ENCODE data around the gene DTNA.
"Not testable (repeated sequence)": the region's sequence is repeated elsewhere in the genome, so short reads cannot be mapped to it uniquely, and the experiment has no call there.

Gene DTNA

DNA sequence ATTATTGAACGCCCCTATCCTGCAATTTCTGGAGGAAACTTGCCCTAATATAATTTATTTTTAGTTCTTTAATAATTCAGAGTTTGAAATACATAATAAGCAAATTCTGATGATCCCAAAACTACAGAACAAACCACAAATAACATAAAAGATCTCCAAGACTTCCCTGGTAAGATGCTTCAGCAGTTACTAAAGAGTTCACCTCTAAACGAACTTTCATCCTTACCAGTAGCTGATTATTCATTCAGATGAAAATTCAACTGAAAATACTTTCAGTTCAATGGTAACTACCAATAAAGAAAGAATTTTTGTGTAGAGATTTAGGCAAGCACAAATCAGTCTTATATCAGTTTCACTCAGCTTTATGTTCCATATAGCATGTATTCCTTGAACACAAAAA lies 201.0 kb downstream of the DTNA start:
- DNase-seq, result no peak

DNA sequence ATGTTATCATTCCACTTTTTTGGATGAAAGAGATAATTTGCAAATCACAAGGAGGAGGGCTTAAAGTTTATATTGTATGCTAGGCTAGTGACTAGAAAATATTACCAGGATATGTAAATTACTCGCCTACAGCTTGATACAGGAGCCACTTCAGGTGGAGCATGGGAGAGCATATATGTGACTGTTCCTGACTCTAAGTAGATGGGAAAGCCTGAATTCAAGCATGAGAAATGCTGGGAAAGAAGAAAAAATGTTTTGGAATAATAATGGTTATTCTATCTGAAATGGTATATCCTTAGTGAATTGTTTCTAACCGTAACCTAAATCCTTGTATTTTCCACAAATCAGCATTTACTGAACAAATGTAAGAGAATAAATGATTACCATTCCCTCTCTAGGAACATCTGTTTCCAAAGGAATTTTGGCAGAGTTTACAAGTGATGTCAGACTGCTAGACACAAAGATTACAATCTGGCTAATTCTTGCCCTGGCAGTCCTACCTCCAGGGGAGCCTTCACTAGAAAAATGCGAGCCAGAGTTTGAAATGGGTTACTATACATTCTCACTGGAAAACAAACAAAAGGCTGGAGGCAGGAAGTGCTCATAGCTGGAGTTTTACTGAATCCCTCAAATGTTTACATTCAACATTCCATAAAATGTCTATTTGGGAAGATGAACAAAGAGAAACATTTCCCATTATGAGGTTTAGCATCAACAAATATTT lies 201.7 kb downstream of the DTNA start:
- no peak for DNase-seq

DNA sequence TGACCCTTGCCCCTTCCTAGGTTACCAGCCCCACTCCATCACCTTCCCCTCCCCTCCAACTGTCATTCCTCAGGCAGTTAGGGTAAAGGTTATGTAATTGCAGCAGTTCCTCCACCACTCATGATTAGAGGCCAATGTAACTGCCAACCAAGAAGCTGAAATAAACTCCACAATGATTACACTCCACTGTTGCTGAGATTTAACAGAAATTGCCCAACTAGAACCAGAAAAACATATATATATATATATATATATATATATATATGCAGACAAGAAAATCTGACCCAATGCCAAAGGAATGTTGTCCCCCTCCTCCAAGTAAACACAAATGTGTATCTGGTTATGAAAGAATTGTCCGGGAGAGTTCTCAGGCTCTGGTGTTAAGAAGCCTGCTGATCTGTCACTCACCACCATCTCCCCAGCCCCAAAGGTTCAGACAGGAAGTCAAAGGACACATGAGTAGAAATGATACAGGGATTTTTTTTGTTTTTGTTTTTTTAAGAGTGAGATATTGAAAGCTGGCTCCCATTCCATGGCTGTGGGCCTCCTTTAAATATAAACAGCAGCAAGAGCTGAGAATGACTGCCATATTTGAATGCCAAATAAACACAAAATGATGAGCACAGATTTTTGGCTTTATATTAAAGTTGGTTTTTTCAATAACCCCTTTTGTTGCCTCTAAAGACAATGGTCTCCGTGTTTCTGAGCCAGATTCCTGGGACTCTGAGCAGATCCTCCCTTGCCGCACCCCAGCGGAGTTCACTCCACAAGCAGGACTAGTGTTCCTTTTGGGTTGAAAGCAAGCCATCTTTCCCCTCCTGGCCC lies 204.0 kb downstream of the DTNA start:
- DNase-seq, result no peak

- DNase-seq, result no peak
Observed at GRCh38 chr18:34915046-34915445, 204.9 kb downstream of the DTNA start.

DNA sequence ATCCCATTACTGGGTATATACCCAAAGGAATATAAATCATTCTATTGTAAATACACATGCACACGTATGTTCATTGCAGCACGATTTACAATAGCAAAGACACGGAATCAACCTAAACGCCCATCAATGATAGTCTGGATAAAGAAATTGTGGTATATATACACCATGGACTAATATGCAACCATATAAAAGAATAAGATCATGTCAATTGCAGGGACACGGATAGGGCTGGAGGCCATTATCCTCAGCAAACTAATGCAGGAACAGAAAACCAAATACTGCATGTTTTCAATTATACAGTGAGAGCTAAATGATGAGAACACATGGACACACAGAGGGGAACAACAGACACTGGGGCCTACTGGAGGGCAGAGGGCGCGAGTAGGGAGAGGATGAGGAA lies 206.4 kb downstream of the DTNA start:
- DNase-seq, result not testable (repeated sequence)

- DNase-seq, result no peak
Observed at GRCh38 chr18:34918856-34919255, 208.8 kb downstream of the DTNA start.

GRCh38 chr18:34921226-34921625 lies 211.1 kb downstream of the DTNA start:
- no peak for DNase-seq

- DNase-seq, result no peak
Observed at GRCh38 chr18:34921811-34922385, 211.8 kb downstream of the DTNA start.

GRCh38 chr18:34922594-34922993 lies 212.5 kb downstream of the DTNA start:
- not testable (repeated sequence) for DNase-seq

GRCh38 chr18:34923911-34924310 lies 213.8 kb downstream of the DTNA start:
- no peak for DNase-seq

DNA sequence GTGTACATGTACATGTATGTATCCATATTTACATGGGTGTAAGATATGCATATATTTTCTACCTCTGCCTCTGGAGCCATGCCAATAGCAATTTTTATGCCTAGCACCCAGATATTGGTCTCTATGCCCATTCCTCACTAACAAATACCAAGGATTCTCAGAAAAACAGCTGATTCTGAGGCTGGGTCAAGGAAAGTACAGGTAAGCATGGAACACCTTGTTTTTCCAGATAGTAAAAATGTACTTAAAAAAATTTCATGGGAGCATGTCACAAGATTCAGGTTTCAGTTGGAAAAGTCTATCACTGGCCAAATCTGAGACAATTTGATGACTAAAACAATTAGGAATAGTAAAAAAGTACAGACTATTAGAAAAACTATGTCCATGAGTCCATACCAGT lies 216.6 kb downstream of the DTNA start:
- DNase-seq, result no peak

DNA sequence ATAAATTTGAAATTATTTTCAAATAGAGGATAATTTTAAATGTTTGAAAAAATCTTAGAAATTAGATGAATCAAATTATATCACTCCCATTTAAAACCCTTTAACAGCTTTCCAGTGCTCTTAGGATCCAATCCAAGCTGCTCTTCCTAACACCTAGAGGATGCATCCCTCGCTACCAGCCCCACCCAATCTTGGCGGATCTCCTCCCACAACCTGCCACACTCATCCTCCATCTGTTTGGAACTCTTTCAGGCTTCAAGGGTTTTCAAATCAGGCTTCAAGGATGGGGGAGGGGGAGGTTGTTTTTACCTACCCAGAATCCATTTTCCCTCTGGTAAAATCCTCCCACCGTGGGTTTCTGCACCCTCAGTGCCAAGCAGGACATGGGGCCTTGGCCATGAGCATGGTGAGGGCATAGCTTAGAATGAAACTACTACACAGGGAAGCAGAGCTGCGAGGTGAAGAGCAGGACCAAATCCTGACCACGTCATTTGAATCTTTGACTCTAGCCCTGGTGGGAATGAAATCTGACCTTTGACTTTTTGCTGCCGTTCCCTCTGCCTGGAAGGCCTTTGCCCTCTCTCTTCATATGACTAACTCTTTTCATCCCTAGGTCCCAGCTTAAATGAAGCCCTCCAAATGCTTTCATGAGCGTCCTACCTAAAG lies 218.1 kb downstream of the DTNA start:
- DNase-seq, result no peak

DNA sequence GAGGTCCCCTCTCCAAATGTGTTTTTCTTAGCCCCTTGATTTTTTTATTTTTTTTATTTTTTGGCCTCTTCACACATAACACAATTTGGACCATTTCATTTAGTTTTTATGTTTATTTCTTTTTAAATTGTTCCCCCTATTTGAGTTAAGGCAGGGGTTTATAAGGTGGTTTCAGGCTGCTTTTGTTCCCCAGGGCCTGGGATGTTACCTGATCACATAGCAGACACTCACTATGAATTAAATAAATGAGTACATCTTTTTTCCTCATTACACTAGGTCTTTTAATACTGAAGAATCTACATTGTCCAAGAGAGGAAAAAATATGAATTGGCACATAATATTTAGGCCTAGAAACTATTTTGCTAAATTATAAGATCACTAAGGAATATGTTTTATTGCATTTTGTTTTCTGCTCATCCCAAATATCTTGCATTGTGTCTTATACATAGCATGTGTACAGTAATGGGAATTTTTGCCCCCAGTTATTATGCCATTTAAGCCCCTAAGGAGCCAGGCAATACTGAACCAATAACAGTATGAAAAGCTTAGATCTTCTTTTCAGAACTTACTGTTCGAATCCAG lies 218.7 kb downstream of the DTNA start:
- DNase-seq, result no peak

DNA sequence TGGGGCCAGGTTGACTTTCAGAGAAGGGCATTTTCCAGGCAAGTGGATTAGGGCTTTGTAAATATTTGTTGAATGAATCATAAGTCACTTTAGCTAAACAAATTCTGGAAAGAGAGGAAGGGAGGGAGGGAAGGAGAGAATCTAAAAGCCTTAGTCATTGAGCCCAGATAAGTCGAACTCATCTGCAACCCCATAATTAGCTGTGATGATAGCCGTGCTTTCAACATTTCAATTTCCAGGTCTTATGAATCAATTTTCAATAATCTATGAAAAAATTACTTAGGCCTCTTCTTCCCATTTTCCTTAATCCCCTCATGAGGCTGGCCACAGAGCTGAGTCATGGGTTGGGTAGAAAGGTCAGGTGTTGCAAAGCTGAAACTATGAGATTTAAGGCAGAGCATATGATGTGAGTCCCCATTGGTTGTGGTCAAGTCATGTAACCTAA lies 219.3 kb downstream of the DTNA start:
- DNase-seq, result no peak

GRCh38 chr18:34932363-34932762 lies 222.3 kb downstream of the DTNA start:
- no peak for DNase-seq

GRCh38 chr18:34932792-34933466 lies 222.8 kb downstream of the DTNA start:
- DNase-seq, result no peak

GRCh38 chr18:34933909-34934661 lies 224.0 kb downstream of the DTNA start:
- no peak for DNase-seq

GRCh38 chr18:34936772-34937171 lies 226.7 kb downstream of the DTNA start:
- no peak for DNase-seq

DNA sequence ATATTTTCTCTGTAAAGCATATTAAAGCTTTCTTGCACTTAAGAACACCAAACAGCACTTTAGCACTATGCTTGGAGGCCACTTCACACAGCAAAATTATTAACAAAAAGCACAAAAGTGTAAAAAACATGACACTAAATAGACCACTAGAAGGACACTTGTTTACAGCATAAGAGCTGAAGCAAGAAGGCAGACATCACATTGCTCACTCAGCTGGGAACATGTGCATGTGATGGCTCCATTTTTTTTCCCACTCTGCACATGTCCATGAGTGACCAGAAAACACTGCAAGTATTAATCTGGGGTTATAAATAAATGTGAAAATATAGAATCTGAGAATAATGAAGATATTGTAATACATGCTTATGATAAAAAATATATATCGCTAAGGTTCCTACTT lies 228.0 kb downstream of the DTNA start:
- no peak for DNase-seq
